Measurements from ENCODE around the gene OCA2. TPM values are rescaled to one million over a fixed set of nuclear protein-coding genes. Genes with fewer than 3 reads are reported as not detected.

Gene OCA2
- total and polyA plus RNA-seq, 4 donors = 2.6 to 7.5 (median 3.2) TPM

DNA sequence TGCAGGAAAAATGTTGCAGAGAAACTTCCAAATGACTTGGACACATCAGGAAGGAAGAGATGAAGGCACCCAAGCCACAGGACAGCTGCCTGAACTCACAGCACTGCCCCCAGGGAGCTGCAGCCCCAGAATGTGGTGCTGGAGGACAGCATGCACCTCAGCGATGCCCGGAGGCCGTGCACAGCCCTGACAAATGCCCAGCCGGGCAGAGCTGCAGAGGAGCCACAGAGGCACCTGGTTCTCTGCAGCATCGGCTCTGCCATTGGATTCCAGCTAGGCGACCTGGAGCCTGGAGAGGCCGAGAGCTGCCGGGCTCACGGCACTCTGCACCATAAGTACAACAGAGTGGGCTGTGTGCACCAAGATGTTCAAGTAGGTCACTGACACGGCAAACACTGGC lies 97.5 kb downstream of the OCA2 start:
- no peak for DNase-seq (ENCODE audit: low read depth in 4 of 6, low spot score in 6 of 6)
- no peaks in the 10 kb centered on the region for H3K27me3 ChIP-seq (ENCODE audit: control insufficient read depth, insufficient read depth, low read length)
- H3K4me3 ChIP-seq (ENCODE audit: low read depth, low read length) = no peak overlapping the region
- 88% methylated on average over 10 of the region's 10 CpGs for WGBS (ENCODE audit: insufficient coverage)
- no peaks in the 10 kb centered on the region for H3K9me3 ChIP-seq (ENCODE audit: control insufficient read depth, insufficient read depth, low read length)
- peaks cover 4% of the 10 kb centered on the region for H3K4me1 ChIP-seq (ENCODE audit: control insufficient read depth, insufficient read depth, low read length)
- H3K27ac ChIP-seq (ENCODE audit: low read depth, low read length) = no peak overlapping the region
- peaks cover 8% of the 10 kb centered on the region for H3K36me3 ChIP-seq (ENCODE audit: control insufficient read depth, insufficient read depth, low read length)

GRCh38 chr15:27993996-27994780 lies 104.9 kb downstream of the OCA2 start:
- Histone ChIP-seq H3K27me3 (ENCODE audit: control insufficient read depth, insufficient read depth, low read length) (no peaks in the 10 kb centered on the region), H3K36me3 (ENCODE audit: control insufficient read depth, insufficient read depth, low read length) (no peaks in the 10 kb centered on the region), H3K27ac (ENCODE audit: low read depth, low read length) (no peak overlapping the region), H3K9me3 (ENCODE audit: control insufficient read depth, insufficient read depth, low read length) (no peaks in the 10 kb centered on the region), H3K4me3 (ENCODE audit: low read depth, low read length) (no peak overlapping the region), H3K4me1 (ENCODE audit: control insufficient read depth, insufficient read depth, low read length) (peaks cover 7% of the 10 kb centered on the region)
- DNase-seq (ENCODE audit: low read depth in 4 of 6, low spot score in 6 of 6) = peak in 2 of 6 donors; percentile 80 to 88
- WGBS (ENCODE audit: insufficient coverage) = 70% methylated on average over 15 of the region's 16 CpGs

- no peaks in the 10 kb centered on the region for H3K27me3 ChIP-seq (ENCODE audit: control insufficient read depth, insufficient read depth, low read length)
- H3K36me3 ChIP-seq (ENCODE audit: control insufficient read depth, insufficient read depth, low read length) = no peaks in the 10 kb centered on the region
- DNase-seq (ENCODE audit: low read depth in 4 of 6, low spot score in 6 of 6) = no peak
- no peak overlapping the region for H3K4me3 ChIP-seq (ENCODE audit: low read depth, low read length)
- peaks cover 7% of the 10 kb centered on the region for H3K4me1 ChIP-seq (ENCODE audit: control insufficient read depth, insufficient read depth, low read length)
- H3K9me3 ChIP-seq (ENCODE audit: control insufficient read depth, insufficient read depth, low read length) = no peaks in the 10 kb centered on the region
- 83% methylated on average over 6 of the region's 10 CpGs for WGBS (ENCODE audit: insufficient coverage)
- no peak overlapping the region for H3K27ac ChIP-seq (ENCODE audit: low read depth, low read length)
These were observed 105.6 kb downstream of the OCA2 start for GRCh38 chr15:27993544-27993943.

- WGBS (ENCODE audit: insufficient coverage) = 52% methylated on average over 8 of the region's 16 CpGs
- Histone ChIP-seq H3K4me3 (ENCODE audit: low read depth, low read length) (no peak overlapping the region), H3K27ac (ENCODE audit: low read depth, low read length) (no peak overlapping the region), H3K27me3 (ENCODE audit: control insufficient read depth, insufficient read depth, low read length) (no peaks in the 10 kb centered on the region), H3K9me3 (ENCODE audit: control insufficient read depth, insufficient read depth, low read length) (no peaks in the 10 kb centered on the region), H3K36me3 (ENCODE audit: control insufficient read depth, insufficient read depth, low read length) (no peaks in the 10 kb centered on the region), H3K4me1 (ENCODE audit: control insufficient read depth, insufficient read depth, low read length) (peaks cover 7% of the 10 kb centered on the region)
- peak in 2 of 6 donors; percentile 81 to 88 for DNase-seq (ENCODE audit: low read depth in 4 of 6, low spot score in 6 of 6)
These were observed 108.3 kb downstream of the OCA2 start for GRCh38 chr15:27990521-27991515.

DNA sequence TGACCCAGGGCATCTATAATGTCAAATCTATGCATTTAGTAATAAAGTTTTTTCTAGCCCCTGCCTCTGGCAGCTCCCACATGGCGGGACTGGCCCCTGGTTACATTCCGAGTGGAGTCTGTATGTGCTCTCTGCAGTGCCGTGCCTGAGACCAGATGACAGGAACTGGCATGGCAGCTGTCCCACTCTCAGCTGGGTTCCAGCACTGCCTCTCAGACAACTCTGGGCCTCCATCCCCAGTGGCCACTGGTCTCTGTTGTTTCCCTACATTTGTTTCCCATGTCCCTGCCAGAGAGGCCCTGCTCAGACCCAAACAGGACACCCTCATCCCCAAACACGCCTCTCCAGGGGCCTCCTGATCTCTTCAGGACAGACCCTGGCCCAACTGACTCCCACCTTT lies 109.3 kb downstream of the OCA2 start:
- Histone ChIP-seq H3K4me3 (ENCODE audit: low read depth, low read length) (no peak overlapping the region), H3K27ac (ENCODE audit: low read depth, low read length) (no peak overlapping the region), H3K36me3 (ENCODE audit: control insufficient read depth, insufficient read depth, low read length) (no peaks in the 10 kb centered on the region), H3K27me3 (ENCODE audit: control insufficient read depth, insufficient read depth, low read length) (no peaks in the 10 kb centered on the region), H3K9me3 (ENCODE audit: control insufficient read depth, insufficient read depth, low read length) (no peaks in the 10 kb centered on the region), H3K4me1 (ENCODE audit: control insufficient read depth, insufficient read depth, low read length) (peaks cover 7% of the 10 kb centered on the region)
- no peak for DNase-seq (ENCODE audit: low read depth in 4 of 6, low spot score in 6 of 6)
- WGBS (ENCODE audit: insufficient coverage) = 87% methylated on average over 4 of the region's 4 CpGs

DNA sequence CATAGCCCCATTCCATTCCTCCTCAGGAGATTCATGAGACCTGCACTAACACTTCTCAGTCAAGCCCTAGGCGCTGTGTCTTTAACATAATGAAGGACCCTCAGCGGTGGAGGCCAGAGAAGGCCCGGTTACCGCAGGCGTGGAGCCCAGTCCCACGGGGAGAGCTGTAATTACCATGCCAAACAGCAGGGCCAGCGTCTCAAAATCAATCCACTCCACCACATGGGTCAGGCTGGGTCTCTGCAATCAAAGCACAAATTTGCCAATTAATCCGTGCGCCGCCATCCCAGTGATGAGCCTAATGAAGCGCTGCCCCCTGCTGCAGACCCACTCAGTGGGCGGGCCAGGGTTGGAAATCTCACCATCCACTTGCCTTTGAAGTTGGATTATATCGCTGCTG lies 109.7 kb downstream of the OCA2 start:
- H3K4me3 ChIP-seq (ENCODE audit: low read depth, low read length) = no peak overlapping the region
- H3K27ac ChIP-seq (ENCODE audit: low read depth, low read length) = no peak overlapping the region
- H3K4me1 ChIP-seq (ENCODE audit: control insufficient read depth, insufficient read depth, low read length) = peaks cover 7% of the 10 kb centered on the region
- no peaks in the 10 kb centered on the region for H3K27me3 ChIP-seq (ENCODE audit: control insufficient read depth, insufficient read depth, low read length)
- DNase-seq (ENCODE audit: low read depth in 4 of 6, low spot score in 6 of 6) = peak in 1 of 6 donors; percentile 50
- H3K36me3 ChIP-seq (ENCODE audit: control insufficient read depth, insufficient read depth, low read length) = no peaks in the 10 kb centered on the region
- WGBS (ENCODE audit: insufficient coverage) = 72% methylated on average over 10 of the region's 13 CpGs
- H3K9me3 ChIP-seq (ENCODE audit: control insufficient read depth, insufficient read depth, low read length) = no peaks in the 10 kb centered on the region

DNA sequence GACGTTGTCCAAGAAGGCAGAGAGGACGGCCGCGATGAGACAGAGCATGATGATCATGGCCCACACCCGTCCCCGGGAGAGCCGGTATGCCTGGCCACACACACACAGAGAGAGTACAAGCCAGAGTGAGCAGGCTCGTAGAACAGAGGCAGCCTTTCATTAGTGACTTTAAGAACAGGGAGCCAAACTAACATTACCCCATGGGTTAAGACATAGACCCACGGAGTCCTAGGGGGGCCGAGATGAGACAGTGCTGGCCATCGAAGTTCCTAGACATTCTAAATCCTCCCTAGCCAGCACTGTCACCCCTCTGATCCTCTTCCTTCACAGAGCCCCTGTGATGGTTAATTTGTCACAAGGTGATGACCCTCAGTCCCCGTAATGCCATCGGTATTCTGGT lies 114.0 kb downstream of the OCA2 start:
- no peak overlapping the region for H3K27ac ChIP-seq (ENCODE audit: low read depth, low read length)
- H3K27me3 ChIP-seq (ENCODE audit: control insufficient read depth, insufficient read depth, low read length) = no peaks in the 10 kb centered on the region
- DNase-seq (ENCODE audit: low read depth in 4 of 6, low spot score in 6 of 6) = no peak
- WGBS (ENCODE audit: insufficient coverage) = 89% methylated on average over 9 of the region's 13 CpGs
- no peak overlapping the region for H3K4me3 ChIP-seq (ENCODE audit: low read depth, low read length)
- no peaks in the 10 kb centered on the region for H3K36me3 ChIP-seq (ENCODE audit: control insufficient read depth, insufficient read depth, low read length)
- no peaks in the 10 kb centered on the region for H3K9me3 ChIP-seq (ENCODE audit: control insufficient read depth, insufficient read depth, low read length)
- H3K4me1 ChIP-seq (ENCODE audit: control insufficient read depth, insufficient read depth, low read length) = peaks cover 7% of the 10 kb centered on the region

GRCh38 chr15:27983496-27983895 lies 115.6 kb downstream of the OCA2 start:
- Histone ChIP-seq H3K9me3 (ENCODE audit: control insufficient read depth, insufficient read depth, low read length) (no peaks in the 10 kb centered on the region), H3K27ac (ENCODE audit: low read depth, low read length) (no peak overlapping the region), H3K4me3 (ENCODE audit: low read depth, low read length) (no peak overlapping the region), H3K27me3 (ENCODE audit: control insufficient read depth, insufficient read depth, low read length) (no peaks in the 10 kb centered on the region), H3K36me3 (ENCODE audit: control insufficient read depth, insufficient read depth, low read length) (no peaks in the 10 kb centered on the region), H3K4me1 (ENCODE audit: control insufficient read depth, insufficient read depth, low read length) (no peaks in the 10 kb centered on the region)
- WGBS (ENCODE audit: insufficient coverage) = 89% methylated on average over 5 of the region's 9 CpGs
- DNase-seq (ENCODE audit: low read depth in 4 of 6, low spot score in 6 of 6) = no peak

DNA sequence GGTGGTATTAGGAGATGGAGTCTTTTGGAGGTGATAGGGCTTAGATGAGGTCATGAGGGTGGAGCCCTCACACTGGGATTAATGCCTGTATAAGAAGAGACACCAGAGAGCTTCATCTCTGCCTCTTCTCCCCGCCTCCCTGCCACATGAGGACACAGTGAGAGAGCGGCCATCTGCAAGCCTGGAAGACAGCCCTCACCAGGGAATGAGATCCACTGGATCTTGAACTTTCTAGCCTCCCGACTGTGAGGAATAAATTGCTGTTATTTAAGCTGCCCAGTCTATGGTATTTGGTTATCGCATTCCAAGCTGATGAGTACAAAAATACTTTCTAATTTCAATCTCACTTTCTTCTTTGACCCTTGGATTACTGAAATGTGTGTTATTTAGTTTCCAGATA lies 121.4 kb downstream of the OCA2 start:
- Histone ChIP-seq H3K9me3 (ENCODE audit: control insufficient read depth, insufficient read depth, low read length) (no peaks in the 10 kb centered on the region), H3K27me3 (ENCODE audit: control insufficient read depth, insufficient read depth, low read length) (no peaks in the 10 kb centered on the region), H3K27ac (ENCODE audit: low read depth, low read length) (no peak overlapping the region), H3K36me3 (ENCODE audit: control insufficient read depth, insufficient read depth, low read length) (no peaks in the 10 kb centered on the region), H3K4me1 (ENCODE audit: control insufficient read depth, insufficient read depth, low read length) (no peaks in the 10 kb centered on the region), H3K4me3 (ENCODE audit: low read depth, low read length) (no peak overlapping the region)
- DNase-seq (ENCODE audit: low read depth in 4 of 6, low spot score in 6 of 6) = no peak
- WGBS (ENCODE audit: insufficient coverage) = no CpG with 5 or more reads among the region's 4 CpGs
